Activated CD4-positive, CD25-positive, alpha-beta regulatory T cell treated with anti-CD3 and anti-CD28 coated beads, Interleukin-2, amount 50 U/mL, for 16 hours (primary cell): ENCODE measurements around the gene NTRK2.
"Not testable (repeated sequence)": the region's sequence is repeated elsewhere in the genome, so short reads cannot be mapped to it uniquely, and the experiment has no call there.

Experiments
- DNase-seq: peaks from one replicate; pipeline ENCODE4 v3.0.0-alpha.2; 2020; ENCODE audit warnings: low read depth, low spot score

Gene NTRK2

GRCh38 chr9:84886866-84887265 is 217.3 kb downstream of the NTRK2 start:
- DNase-seq: no peak

- DNase-seq: no peak
These were observed 222.4 kb downstream of the NTRK2 start for GRCh38 chr9:84891924-84892323.

GRCh38 chr9:84893419-84894128 is 224.0 kb downstream of the NTRK2 start:
- no peak for DNase-seq

GRCh38 chr9:84894859-84895258 is 225.3 kb downstream of the NTRK2 start:
- no peak for DNase-seq

GRCh38 chr9:84897362-84898094 is 228.0 kb downstream of the NTRK2 start:
- DNase-seq: no peak

GRCh38 chr9:84898188-84898587 is 228.7 kb downstream of the NTRK2 start:
- DNase-seq: no peak

- DNase-seq: not testable (repeated sequence)
These were observed 229.1 kb downstream of the NTRK2 start for GRCh38 chr9:84898618-84899017.

GRCh38 chr9:84899326-84899725 is 229.8 kb downstream of the NTRK2 start:
- DNase-seq: no peak

- no peak for DNase-seq
These were observed 230.9 kb downstream of the NTRK2 start for GRCh38 chr9:84900421-84900820.

GRCh38 chr9:84903963-84904362 is 234.4 kb downstream of the NTRK2 start:
- no peak for DNase-seq

GRCh38 chr9:84916769-84917168 is 247.2 kb downstream of the NTRK2 start:
- DNase-seq: no peak

GRCh38 chr9:84917366-84918070 is 248.0 kb downstream of the NTRK2 start:
- no peak for DNase-seq

GRCh38 chr9:84919440-84919839 is 249.9 kb downstream of the NTRK2 start:
- no peak for DNase-seq

GRCh38 chr9:84921175-84921574 is 251.6 kb downstream of the NTRK2 start:
- no peak for DNase-seq

GRCh38 chr9:84922051-84922450 is 252.5 kb downstream of the NTRK2 start:
- DNase-seq: no peak

GRCh38 chr9:84924266-84924665 is 254.7 kb downstream of the NTRK2 start:
- DNase-seq: no peak

- no peak for DNase-seq
These were observed 255.8 kb downstream of the NTRK2 start for GRCh38 chr9:84925225-84925872.

GRCh38 chr9:84926793-84927192 is 257.3 kb downstream of the NTRK2 start:
- no peak for DNase-seq

GRCh38 chr9:84928419-84928818 is 258.9 kb downstream of the NTRK2 start:
- no peak for DNase-seq

- no peak for DNase-seq
These were observed 259.5 kb downstream of the NTRK2 start for GRCh38 chr9:84929068-84929467.

- DNase-seq: no peak
These were observed 263.5 kb downstream of the NTRK2 start for GRCh38 chr9:84932915-84933527.
